Measurements from ENCODE around the gene MED9.
"Not testable (repeated sequence)": the region's sequence is repeated elsewhere in the genome, so short reads cannot be mapped to it uniquely, and the experiment has no call there.

MED9 gene

DNA sequence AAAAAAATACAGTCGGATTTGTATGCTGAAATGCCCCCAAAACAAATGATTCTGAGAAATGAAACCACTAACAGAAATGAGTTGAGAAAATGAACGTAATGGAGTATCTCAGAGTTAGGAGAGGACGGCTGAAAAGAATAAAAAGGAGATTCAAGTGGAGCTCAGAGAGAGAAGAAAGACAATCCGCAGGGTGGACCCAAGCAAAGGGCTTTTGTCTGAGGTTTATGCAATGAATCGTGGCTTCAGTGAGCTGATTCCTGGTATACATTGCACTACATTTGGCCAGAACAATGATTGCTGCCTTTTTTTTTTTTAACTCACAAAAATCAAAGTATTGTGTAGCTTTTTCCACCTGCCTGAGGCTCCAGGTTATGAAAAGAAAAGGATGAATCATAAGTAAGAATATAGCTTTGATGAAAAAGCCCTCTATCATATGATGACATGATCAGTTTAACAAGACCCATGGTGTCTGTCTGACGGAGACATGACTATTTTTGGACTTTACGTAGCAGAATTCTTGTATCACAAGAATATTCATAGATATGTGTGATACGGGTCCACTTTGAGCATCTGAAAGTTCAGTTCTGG lies 4.4 kb upstream of the MED9 start:
- no peak overlapping the region for H3K4me3 ChIP-seq (replicated peaks; ENCODE audit: low read depth, low read length)
- DNase-seq (ENCODE audit: low read depth) = no peak
- TF ChIP-seq, protein P1, sequence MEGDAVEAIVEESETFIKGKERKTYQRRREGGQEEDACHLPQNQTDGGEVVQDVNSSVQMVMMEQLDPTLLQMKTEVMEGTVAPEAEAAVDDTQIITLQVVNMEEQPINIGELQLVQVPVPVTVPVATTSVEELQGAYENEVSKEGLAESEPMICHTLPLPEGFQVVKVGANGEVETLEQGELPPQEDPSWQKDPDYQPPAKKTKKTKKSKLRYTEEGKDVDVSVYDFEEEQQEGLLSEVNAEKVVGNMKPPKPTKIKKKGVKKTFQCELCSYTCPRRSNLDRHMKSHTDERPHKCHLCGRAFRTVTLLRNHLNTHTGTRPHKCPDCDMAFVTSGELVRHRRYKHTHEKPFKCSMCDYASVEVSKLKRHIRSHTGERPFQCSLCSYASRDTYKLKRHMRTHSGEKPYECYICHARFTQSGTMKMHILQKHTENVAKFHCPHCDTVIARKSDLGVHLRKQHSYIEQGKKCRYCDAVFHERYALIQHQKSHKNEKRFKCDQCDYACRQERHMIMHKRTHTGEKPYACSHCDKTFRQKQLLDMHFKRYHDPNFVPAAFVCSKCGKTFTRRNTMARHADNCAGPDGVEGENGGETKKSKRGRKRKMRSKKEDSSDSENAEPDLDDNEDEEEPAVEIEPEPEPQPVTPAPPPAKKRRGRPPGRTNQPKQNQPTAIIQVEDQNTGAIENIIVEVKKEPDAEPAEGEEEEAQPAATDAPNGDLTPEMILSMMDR (IDR thresholded peaks at IDR 0.05; ENCODE audit: low read length, missing control alignments) = no peak

DNA sequence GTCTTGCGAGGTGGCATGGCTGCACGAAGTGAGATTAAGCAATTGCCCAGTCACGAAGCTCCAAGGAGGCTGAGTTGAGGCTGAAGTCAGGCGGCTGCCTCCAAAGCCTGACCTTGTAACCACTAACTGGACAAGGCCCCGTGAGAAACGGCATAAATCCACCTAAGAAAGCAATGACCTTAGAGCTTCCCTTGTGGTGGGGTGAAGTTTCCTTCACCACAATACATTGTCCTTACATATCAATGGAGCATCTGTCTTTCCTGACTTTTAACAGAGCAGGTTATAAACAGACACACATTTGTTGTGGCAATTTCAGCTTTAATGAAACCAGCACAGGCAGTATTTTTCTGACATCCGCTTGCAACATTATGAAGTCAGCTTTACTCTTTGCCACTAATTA lies 2.5 kb upstream of the MED9 start:
- DNase-seq (ENCODE audit: low read depth) = no peak
- TF ChIP-seq, protein P1 (IDR thresholded peaks at IDR 0.05; ENCODE audit: low read length, missing control alignments) = no peak

DNA sequence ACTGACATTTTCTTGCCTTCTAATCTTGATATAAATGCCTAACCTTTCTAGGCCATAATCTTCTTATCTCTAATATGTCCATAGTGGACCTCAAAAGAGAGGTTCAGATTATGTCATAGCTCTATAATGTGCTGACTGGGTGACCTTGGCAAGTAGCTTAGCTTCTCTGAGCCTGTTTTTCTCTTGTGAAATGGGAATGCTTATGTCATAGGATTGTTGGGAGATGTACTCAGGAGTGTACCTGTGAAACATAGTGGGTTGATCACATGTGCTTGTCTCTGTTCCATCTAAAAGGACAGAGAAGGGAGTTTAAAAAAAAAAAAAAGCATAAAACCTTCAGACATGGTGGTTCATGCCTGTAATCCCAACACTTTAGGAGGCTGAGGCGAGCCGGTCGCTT lies 2.4 kb downstream of the MED9 start:
- no peak for DNase-seq (ENCODE audit: low read depth)
- no peak overlapping the region for H3K4me3 ChIP-seq (replicated peaks; ENCODE audit: low read depth, low read length)
- TF ChIP-seq, protein P1 (IDR thresholded peaks at IDR 0.05; ENCODE audit: low read length, missing control alignments) = no peak

More for the DNA sequence above, 2.5 kb upstream of the MED9 start:
- no peak overlapping the region for H3K4me3 ChIP-seq (replicated peaks; ENCODE audit: low read depth, low read length)

DNA sequence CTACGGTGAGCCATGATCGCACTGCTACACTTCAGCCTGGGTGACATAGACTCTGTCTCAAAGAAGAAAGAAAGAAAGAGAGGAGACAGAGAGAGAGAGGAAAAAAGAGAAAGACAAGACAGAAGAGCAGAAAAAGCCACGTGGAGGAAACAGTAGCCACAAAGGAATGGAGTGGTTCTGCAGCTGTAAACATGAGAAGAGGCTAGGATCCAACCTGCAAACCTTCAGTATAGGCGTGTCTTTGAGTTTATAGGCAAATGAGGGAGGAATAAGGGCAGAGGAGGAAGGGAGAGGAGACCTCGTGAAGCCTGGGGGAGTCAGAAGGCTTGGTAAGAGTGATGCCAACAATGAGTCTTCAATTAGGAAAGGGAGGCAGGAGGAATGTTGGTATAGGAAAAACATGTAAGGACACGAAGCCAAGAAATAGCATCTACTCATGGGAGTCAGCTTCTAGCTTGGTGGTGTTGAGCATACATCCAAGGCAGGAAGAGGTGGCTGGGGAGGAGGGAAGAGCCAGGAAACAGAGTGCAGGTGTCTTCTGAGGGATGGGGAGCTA lies 3.9 kb downstream of the MED9 start:
- no peak overlapping the region for H3K4me3 ChIP-seq (replicated peaks; ENCODE audit: low read depth, low read length)
- DNase-seq (ENCODE audit: low read depth) = no peak
- TF ChIP-seq, protein P1 (IDR thresholded peaks at IDR 0.05; ENCODE audit: low read length, missing control alignments) = no peak

DNA sequence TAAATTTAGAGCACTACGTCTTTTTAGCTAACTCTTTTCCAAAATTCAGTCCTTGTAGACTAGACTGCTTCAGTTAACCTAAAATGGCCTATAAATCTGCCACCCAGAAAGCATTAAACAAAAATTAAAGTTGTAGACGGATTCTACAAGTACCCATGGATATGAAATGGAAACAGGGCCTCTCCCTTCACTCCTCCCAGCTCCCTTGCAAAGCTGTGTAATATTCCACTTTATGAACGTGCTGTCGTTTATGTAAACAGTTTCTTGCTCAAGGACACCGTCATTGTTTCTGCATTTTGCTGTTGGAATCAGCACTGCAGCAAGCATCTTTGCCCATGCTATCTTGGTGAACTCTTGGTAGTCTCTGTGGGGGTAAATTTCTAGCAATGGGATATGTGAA lies 5.1 kb downstream of the MED9 start:
- DNase-seq (ENCODE audit: low read depth) = no peak
- TF ChIP-seq, protein P1 (IDR thresholded peaks at IDR 0.05; ENCODE audit: low read length, missing control alignments) = no peak
- H3K4me3 ChIP-seq (replicated peaks; ENCODE audit: low read depth, low read length) = no peak overlapping the region

DNA sequence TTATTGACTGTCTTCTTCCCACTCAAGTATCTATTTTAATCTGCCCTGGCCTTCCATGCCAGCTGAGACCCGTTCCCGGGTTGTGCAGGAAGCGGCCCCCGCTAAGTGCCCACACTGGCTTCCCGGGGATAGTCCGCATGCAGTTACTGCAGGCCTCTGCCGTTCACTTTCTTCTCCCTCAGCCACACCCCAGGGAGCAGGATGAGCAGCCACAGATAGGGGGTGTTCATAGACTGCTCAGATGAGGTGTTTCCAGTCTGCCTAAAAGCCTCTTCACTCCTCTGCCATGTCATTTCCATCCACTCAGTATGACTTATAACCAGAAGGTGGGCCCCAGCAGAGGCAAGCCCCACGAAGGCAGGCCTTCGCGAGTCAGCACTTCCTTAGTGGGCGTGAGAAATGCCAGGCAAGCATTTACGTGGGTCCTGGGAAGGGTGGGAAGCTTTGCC lies 7.7 kb downstream of the MED9 start:
- TF ChIP-seq, protein P1 (IDR thresholded peaks at IDR 0.05; ENCODE audit: low read length, missing control alignments) = no peak
- peak; percentile 21 for DNase-seq (ENCODE audit: low read depth)

DNA sequence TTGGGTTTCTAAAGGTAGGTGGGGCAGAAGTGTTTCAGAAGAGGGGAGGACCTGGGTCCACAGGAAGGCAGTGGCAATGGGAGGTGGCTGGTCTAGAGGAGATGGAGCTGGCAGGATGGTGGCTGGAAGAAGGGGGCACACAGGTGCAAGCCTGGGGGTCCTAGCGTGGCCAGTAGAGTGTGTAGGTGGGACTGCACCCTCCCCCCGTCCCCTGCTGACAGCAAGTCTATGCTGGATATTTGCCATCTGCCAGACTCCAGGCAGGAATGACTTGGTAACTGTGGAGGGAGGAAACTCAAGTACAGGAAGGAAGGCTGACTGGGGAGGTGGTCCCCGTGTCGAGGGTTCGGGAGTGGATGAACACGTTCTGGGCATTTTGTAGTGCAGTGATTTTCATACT lies 8.6 kb downstream of the MED9 start:
- TF ChIP-seq, protein P1 (IDR thresholded peaks at IDR 0.05; ENCODE audit: low read length, missing control alignments) = no peak
- DNase-seq (ENCODE audit: low read depth) = no peak
- H3K4me3 ChIP-seq (replicated peaks; ENCODE audit: low read depth, low read length) = no peak overlapping the region

More for the DNA sequence above, 7.7 kb downstream of the MED9 start:
- H3K4me3 ChIP-seq (replicated peaks; ENCODE audit: low read depth, low read length) = no peak overlapping the region

DNA sequence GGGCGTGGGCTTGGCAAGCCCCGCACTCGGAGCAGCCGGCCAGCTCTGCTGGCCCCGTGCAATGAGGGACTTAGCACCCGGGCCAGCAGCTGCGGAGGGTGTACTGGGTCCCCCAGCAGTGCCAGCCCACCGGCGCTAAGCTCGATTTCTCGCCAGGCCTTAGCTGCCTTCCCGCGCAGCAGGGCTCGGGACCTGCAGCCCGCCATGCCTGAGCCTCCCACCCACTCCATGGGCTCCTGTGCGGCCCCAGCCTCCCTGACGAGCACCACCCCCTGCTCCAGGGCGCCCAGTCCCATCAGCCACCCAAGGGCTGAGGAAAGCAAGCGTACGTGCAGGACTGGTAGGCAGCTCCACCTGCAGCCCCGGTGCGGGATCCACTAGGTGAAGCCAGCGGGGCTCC lies 9.6 kb downstream of the MED9 start:
- not testable (repeated sequence) for DNase-seq (ENCODE audit: low read depth); H3K4me3 ChIP-seq (replicated peaks; ENCODE audit: low read depth, low read length)

Measured in fibroblast of pulmonary artery (primary cell).